Pancreas (tissue), 10 donors: ENCODE results near the gene B4GALT1. TPM values are rescaled to one million over a fixed set of nuclear protein-coding genes. Genes with fewer than 3 reads are reported as not detected.

ENCODE experiments used
- ATAC-seq, 4 donors: fragments of 200-7000 bp; cut with Tn5 transposase; one replicate each; pipeline versions ENCODE4 v1.8.0 to v1.9.1; 2020; ENCODE audit warnings: mild to moderate bottlenecking in 4 of 4, moderate library complexity in 4 of 4
- DNase-seq, 6 donors: peaks; one replicate each; pipeline ENCODE4 v3.0.0-alpha.2; 2020
- FAIRE-seq: peaks from 2 replicates; lab custom pipeline; 2012; peaks lifted over from hg19 to GRCh38; lab: Jason Lieb, UNC
- H3K27ac ChIP-seq, 4 donors: fragments of 200-600 bp; sonication (generic); 1 replicate in 3 of 4; 2 replicates in 1 of 4; pipeline versions ENCODE4 v1.5.0 to v1.8.0; 2020
- H3K27me3 ChIP-seq, 4 donors: fragments of 200-600 bp; one replicate each; pipeline ENCODE4 v1.8.0; 2021
- H3K36me3 ChIP-seq, 3 donors: fragments of 200-600 bp; sonication (generic) in 1 of 3; one replicate each; pipeline versions ENCODE4 v1.5.0 to v1.8.0; 2020 to 2021
- H3K4me1 ChIP-seq, 3 donors: fragments of 200-600 bp; one replicate each; pipeline ENCODE4 v1.8.0; 2021
- H3K4me3 ChIP-seq, 4 donors: fragments of 200-600 bp; sonication (generic) in 2 of 4; one replicate each; pipeline versions ENCODE4 v1.5.0 to v1.8.0; 2020 to 2021
- H3K9me3 ChIP-seq, 4 donors: fragments of 200-600 bp; one replicate each; pipeline ENCODE4 v1.8.0; 2021
- WGBS, 2 donors: extraction: QIAGEN DNeasy Blood & Tissue Kit; methylation state at CpG; one replicate each; pipeline ENCODE4 v1.1.7; 2013; 5-methylcytosine and 5-hydroxymethylcytosine counted together
- intact Hi-C, 3 donors: fragments of 100-400 bp; cut with DNase I; formaldehyde crosslinking; loops; one replicate each; pipeline versions ENCODE4 v1.11.1 to v1.14.2; 2022
- polyA plus RNA-seq, 2 donors: library from polyadenylated mRNA; stranded (reverse); fragments of 200-250 nt; gene quantifications; one replicate each; pipeline ENCODE4 v1.2.3, GENCODE V29; 2013
- total RNA-seq, 6 donors: library from RNA; stranded (reverse); fragmentation: NEBNext Ultra II Directional in 4 of 6; extraction: Animal tissue kit (Norgen Biotek cat#: 25700) in 4 of 6; gene quantifications; one replicate each; pipeline versions ENCODE4 v1.2.1 to v1.2.4, GENCODE V29; 2021 to 2023
- TF ChIP-seq, protein P1 (sequence below), 4 donors: fragments of 200-600 bp; sonication (generic) in 3 of 4; IDR thresholded peaks; one replicate each; pipeline versions ENCODE4 v1.5.0 to v1.8.0; 2021; ENCODE audit warnings: antibody characterized with exemption in 4 of 4
- donor health status: healthy with polysubstance abuse.
- donor health status: DM: no; HTN: no; CAD: no; lungs with moderate emphysema.
- donor health status: DM: no; HTN: no; CAD: no.
- donor health status: control.
- donor health status: control.
- donor health status: Bipolar disorder and iron deficiency.
- donor health status: DM: yes; HTN: yes; CAD: no.
- donor health status: DM: no; HTN: no; CAD: no.
- donor health status: DM: no; HTN: no; CAD: no.
- donor health status: DM: yes; HTN: yes; CAD: no.

The B4GALT1 gene
- total and polyA plus RNA-seq, 8 donors = 9.7 to 54.2 (median 24.4) TPM

DNA sequence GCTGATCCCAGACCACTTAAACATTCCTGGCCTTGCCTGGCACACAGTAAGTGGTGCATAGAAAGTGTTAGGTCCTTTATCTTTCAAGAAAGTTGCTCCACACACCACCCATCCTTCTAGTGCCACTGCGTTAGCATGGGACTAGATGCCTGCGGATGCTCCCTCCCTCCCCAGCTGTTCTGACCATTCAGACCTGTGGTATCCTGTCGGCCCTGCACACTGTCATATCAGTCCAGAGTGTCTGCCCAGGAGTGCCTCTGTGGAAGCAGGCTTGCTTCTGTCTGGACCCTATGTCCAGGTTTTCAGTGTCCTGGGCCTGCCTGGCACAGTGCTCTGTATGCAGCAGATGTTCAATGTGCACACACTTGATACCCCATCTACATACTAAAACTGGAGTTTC lies 52.4 kb downstream of the B4GALT1 start:
- 91 to 95% methylated on average over 3 of the region's 3 CpGs for WGBS, 2 donors
- no peak for ATAC-seq

DNA sequence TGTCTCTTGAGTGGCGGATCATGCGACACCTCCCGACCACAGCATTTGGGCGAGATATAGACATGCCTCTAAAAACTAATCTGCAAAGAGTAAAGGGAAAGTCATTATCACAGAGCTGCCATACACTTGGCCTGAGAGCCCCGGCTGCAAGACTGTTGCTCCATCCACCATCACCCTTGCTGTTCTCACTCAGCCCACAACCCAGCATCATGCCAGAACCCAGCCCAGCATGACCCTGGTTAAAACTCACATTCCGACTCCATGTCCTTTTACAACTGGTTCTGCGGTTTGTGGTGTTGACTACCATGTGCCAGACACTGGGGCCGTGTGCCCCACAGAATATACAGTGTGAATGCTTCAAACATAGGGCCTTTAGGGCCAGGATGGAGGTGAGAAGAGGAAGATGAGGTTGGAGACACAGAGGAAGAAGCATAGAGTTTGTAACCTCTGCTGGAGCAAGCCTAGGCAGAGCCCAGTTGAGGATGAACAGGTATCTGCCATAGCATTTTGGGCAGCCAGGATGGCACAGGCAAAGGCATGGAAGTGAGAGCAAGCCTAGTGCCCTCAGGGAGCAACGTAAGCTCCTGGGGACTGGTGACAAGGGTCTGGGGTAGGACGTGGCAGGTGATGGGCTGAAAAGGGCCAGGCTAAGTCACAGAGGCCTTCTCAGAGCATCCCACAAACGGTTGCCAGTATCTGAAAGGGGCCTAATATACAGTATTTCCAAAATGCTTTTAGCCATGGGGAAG lies 53.2 kb downstream of the B4GALT1 start:
- TF ChIP-seq, protein P1, sequence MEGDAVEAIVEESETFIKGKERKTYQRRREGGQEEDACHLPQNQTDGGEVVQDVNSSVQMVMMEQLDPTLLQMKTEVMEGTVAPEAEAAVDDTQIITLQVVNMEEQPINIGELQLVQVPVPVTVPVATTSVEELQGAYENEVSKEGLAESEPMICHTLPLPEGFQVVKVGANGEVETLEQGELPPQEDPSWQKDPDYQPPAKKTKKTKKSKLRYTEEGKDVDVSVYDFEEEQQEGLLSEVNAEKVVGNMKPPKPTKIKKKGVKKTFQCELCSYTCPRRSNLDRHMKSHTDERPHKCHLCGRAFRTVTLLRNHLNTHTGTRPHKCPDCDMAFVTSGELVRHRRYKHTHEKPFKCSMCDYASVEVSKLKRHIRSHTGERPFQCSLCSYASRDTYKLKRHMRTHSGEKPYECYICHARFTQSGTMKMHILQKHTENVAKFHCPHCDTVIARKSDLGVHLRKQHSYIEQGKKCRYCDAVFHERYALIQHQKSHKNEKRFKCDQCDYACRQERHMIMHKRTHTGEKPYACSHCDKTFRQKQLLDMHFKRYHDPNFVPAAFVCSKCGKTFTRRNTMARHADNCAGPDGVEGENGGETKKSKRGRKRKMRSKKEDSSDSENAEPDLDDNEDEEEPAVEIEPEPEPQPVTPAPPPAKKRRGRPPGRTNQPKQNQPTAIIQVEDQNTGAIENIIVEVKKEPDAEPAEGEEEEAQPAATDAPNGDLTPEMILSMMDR (IDR thresholded peaks at IDR 0.05) = no peak
- Histone ChIP-seq H3K27me3 (no peaks in the 10 kb centered on the region), H3K9me3 (no peaks in the 10 kb centered on the region), H3K4me3 (no peak overlapping the region), H3K36me3 (peaks cover 0 to 50% (median 2%) of the 10 kb centered on the region in 3 donors), H3K27ac (no peak overlapping the region), H3K4me1 (no peaks in the 10 kb centered on the region)
- 90 to 92% methylated on average over 11 of the region's 11 CpGs for WGBS, 2 donors
- ATAC-seq = no peak
- FAIRE-seq = no peak
- DNase-seq = peak in 1 of 6 donors; percentile 15
- intact Hi-C loops = no loop called here

More for the DNA sequence above, 52.4 kb downstream of the B4GALT1 start:
- peaks cover 0 to 57% (median 2%) of the 10 kb centered on the region in 3 donors for H3K36me3 ChIP-seq
- H3K4me3 ChIP-seq = no peak overlapping the region
- no peaks in the 10 kb centered on the region for H3K27me3 ChIP-seq
- no peak overlapping the region for H3K27ac ChIP-seq
- H3K4me1 ChIP-seq = no peaks in the 10 kb centered on the region
- TF ChIP-seq, protein P1 (IDR thresholded peaks at IDR 0.05) = no peak
- DNase-seq (peak in 1 of 6 donors; percentile 19), FAIRE-seq (no peak)
- H3K9me3 ChIP-seq = no peaks in the 10 kb centered on the region
- intact Hi-C loops = no loop called here

DNA sequence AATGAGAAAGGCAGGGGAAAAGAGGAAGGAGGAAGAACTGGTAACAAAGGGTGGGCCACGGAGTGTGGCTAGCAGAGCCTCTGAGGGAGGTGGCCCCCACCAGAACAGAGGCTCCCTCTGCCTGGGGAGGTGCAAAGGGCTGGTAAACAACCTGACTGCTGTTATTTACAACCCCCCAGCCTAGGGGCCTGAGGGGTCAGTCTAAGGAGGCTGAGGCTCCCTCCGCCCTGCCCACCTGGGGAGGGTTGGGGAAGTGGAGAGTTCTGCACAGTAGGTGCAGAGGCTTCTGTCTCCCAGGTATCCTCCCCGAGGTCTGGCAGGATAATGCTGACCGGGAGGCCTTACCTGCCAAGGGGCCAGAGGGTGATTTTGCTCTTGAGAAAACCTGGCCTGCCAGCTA lies 55.0 kb downstream of the B4GALT1 start:
- no peak for DNase-seq
- intact Hi-C loops = no loop called here
- Histone ChIP-seq H3K27me3 (no peaks in the 10 kb centered on the region), H3K27ac (no peak overlapping the region), H3K4me3 (no peak overlapping the region), H3K36me3 (peaks cover 0 to 41% (median 2%) of the 10 kb centered on the region in 3 donors), H3K4me1 (peaks cover 0 to 5% (median 0%) of the 10 kb centered on the region in 3 donors), H3K9me3 (no peaks in the 10 kb centered on the region)
- TF ChIP-seq, protein P1 (IDR thresholded peaks at IDR 0.05) = no peak
- WGBS, 2 donors = 84 to 89% methylated on average over 4 of the region's 4 CpGs
- FAIRE-seq = no peak
- ATAC-seq = no peak

DNA sequence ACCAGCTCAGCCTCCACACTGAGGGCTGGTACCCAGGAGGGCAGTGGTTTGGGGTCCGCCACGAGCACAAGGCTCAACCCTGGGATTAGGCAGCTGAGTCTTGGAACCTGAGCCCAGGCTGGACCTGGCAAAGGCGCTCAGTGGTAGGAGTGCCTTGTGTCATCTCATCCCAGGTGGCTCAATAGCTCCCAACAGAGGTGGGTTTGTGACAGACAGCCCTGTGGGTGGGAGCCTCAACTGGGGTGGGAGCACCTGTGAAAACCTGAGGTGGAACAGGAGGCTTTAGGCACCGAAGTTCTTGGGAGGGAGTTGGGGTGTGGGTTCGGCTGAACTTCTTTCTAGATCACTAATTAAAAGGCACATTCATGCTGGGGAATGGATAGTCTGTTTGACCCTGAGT lies 55.5 kb downstream of the B4GALT1 start:
- Histone ChIP-seq H3K4me3 (no peak overlapping the region), H3K27ac (no peak overlapping the region), H3K27me3 (no peaks in the 10 kb centered on the region), H3K36me3 (peaks cover 0 to 41% (median 2%) of the 10 kb centered on the region in 3 donors), H3K9me3 (no peaks in the 10 kb centered on the region), H3K4me1 (peaks cover 0 to 9% (median 0%) of the 10 kb centered on the region in 3 donors)
- intact Hi-C loops = no loop called here
- FAIRE-seq (no peak), DNase-seq (no peak), ATAC-seq (no peak)
- 83 to 88% methylated on average over 5 of the region's 5 CpGs for WGBS, 2 donors
- TF ChIP-seq, protein P1 (IDR thresholded peaks at IDR 0.05) = no peak

DNA sequence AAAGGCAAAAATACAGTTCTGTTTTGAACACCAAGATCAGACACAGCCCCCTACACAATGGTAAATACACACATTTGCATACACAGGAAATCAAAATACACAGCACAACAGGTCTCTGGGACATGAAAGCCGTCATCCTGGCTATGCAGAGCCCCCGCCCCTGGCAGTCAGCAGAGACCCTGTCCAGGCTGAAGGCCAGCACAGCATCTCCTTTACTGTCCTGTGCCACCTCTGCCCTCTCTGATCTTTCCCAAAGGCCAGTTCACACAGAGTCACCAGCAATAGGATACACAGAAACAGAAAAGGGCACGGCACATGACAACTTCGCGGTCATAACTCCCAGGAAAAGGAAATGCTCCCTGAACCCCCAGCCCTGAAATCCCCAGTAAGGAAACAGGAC lies 56.5 kb downstream of the B4GALT1 start:
- intact Hi-C loops = no loop called here
- DNase-seq (no peak), FAIRE-seq (no peak), ATAC-seq (no peak)
- Histone ChIP-seq H3K4me1 (peaks cover 0 to 9% (median 0%) of the 10 kb centered on the region in 3 donors), H3K27ac (no peak overlapping the region), H3K27me3 (no peaks in the 10 kb centered on the region), H3K9me3 (no peaks in the 10 kb centered on the region), H3K36me3 (peaks cover 0 to 39% (median 2%) of the 10 kb centered on the region in 3 donors), H3K4me3 (no peak overlapping the region)
- TF ChIP-seq, protein P1 (IDR thresholded peaks at IDR 0.05) = no peak
- WGBS, 2 donors = 81 to 99% methylated on average over 5 of the region's 5 CpGs
